ENCODE measurements around the gene DNAH17. TPM values are rescaled to one million over a fixed set of nuclear protein-coding genes. Genes with fewer than 3 reads are reported as not detected.

DNAH17 gene
- total RNA-seq, 1 experiment from 2014 or later, result 0.76 TPM

- TF ChIP-seq CTCF (conservative IDR thresholded peaks at IDR 0.05) (no peak), EZH2 (IDR thresholded peaks at IDR 0.05; ENCODE audit: low read depth) (no peak)
- peaks cover 21% of the 10 kb centered on the region for H3K4me1 ChIP-seq (replicated peaks; ENCODE audit: insufficient read depth)
- POLR2A ChIA-PET (ENCODE audit: unreplicated experiment), result no interaction called here
- peaks cover 16% of the 10 kb centered on the region for H3F3A ChIP-seq (ENCODE audit: insufficient read depth, low read depth)
- no peaks in the 10 kb centered on the region for H3K9me2 ChIP-seq (ENCODE audit: insufficient read depth)
- no peak overlapping the region for H3K27ac ChIP-seq
- DNase-seq, result no peak
- CTCF ChIA-PET, result no interaction called here
- intact Hi-C loops (cut with micrococcal nuclease; ENCODE audit: unreplicated experiment), result no loop called here
- peaks cover 46% of the 10 kb centered on the region for H3K79me2 ChIP-seq (ENCODE audit: low read depth)
- H4K20me1 ChIP-seq (ENCODE audit: insufficient read depth), result peaks cover 13% of the 10 kb centered on the region; the same call in 1 of the 2 replicates
- BruUV-seq (replicated peaks), result no TSS peak
- no peaks in the 10 kb centered on the region for H3K9me3 ChIP-seq (ENCODE audit: insufficient read depth, low read depth)
- no peak overlapping the region for H2AFZ ChIP-seq
- H3K4me3 ChIP-seq, result no peak overlapping the region
- no peak overlapping the region for H3K4me2 ChIP-seq
- no peaks in the 10 kb centered on the region for H3K36me3 ChIP-seq (ENCODE audit: low read depth)
- H3K27me3 ChIP-seq (ENCODE audit: insufficient read depth, low read depth), result no peaks in the 10 kb centered on the region
These were observed 183.0 kb downstream of the DNAH17 start for GRCh38 chr17:78394209-78394608.

GRCh38 chr17:78393575-78393974 lies 183.6 kb downstream of the DNAH17 start:
- Histone ChIP-seq H3K4me3 (no peak overlapping the region), H2AFZ (no peak overlapping the region), H3K9me2 (ENCODE audit: insufficient read depth) (no peaks in the 10 kb centered on the region), H4K20me1 (ENCODE audit: insufficient read depth) (peaks cover 13% of the 10 kb centered on the region; the same call in 1 of the 2 replicates), H3K27ac (no peak overlapping the region), H3K27me3 (ENCODE audit: insufficient read depth, low read depth) (no peaks in the 10 kb centered on the region), H3F3A (ENCODE audit: insufficient read depth, low read depth) (peaks cover 16% of the 10 kb centered on the region), H3K36me3 (ENCODE audit: low read depth) (no peaks in the 10 kb centered on the region), H3K9me3 (ENCODE audit: insufficient read depth, low read depth) (no peaks in the 10 kb centered on the region), H3K4me1 (replicated peaks; ENCODE audit: insufficient read depth) (peaks cover 21% of the 10 kb centered on the region), H3K4me2 (no peak overlapping the region), H3K79me2 (ENCODE audit: low read depth) (peaks cover 50% of the 10 kb centered on the region)
- ChIA-PET POLR2A (ENCODE audit: unreplicated experiment) (no interaction called here), CTCF (no interaction called here)
- intact Hi-C loops (cut with micrococcal nuclease; ENCODE audit: unreplicated experiment), result no loop called here
- TF ChIP-seq CTCF (conservative IDR thresholded peaks at IDR 0.05) (no peak), EZH2 (IDR thresholded peaks at IDR 0.05; ENCODE audit: low read depth) (no peak)
- BruUV-seq (replicated peaks), result no TSS peak
- DNase-seq, result no peak

GRCh38 chr17:78392295-78392694 lies 184.9 kb downstream of the DNAH17 start:
- Histone ChIP-seq H3K9me3 (ENCODE audit: insufficient read depth, low read depth) (no peaks in the 10 kb centered on the region), H3K36me3 (ENCODE audit: low read depth) (no peaks in the 10 kb centered on the region), H3F3A (ENCODE audit: insufficient read depth, low read depth) (peaks cover 16% of the 10 kb centered on the region), H2AFZ (no peak overlapping the region), H3K79me2 (ENCODE audit: low read depth) (peaks cover 63% of the 10 kb centered on the region), H3K4me3 (no peak overlapping the region), H3K4me1 (replicated peaks; ENCODE audit: insufficient read depth) (peaks cover 21% of the 10 kb centered on the region), H3K9me2 (ENCODE audit: insufficient read depth) (no peaks in the 10 kb centered on the region), H3K4me2 (peak overlapping the region; percentile 24), H3K27me3 (ENCODE audit: insufficient read depth, low read depth) (no peaks in the 10 kb centered on the region), H3K27ac (peak overlapping the region; percentile 83; the same call in 1 of the 2 replicates), H4K20me1 (ENCODE audit: insufficient read depth) (peaks cover 13% of the 10 kb centered on the region; the same call in 1 of the 2 replicates)
- BruUV-seq (replicated peaks), result no TSS peak
- intact Hi-C loops (cut with micrococcal nuclease; ENCODE audit: unreplicated experiment), result no loop called here
- TF ChIP-seq CTCF (conservative IDR thresholded peaks at IDR 0.05) (no peak), EZH2 (IDR thresholded peaks at IDR 0.05; ENCODE audit: low read depth) (no peak)
- no peak for DNase-seq
- ChIA-PET POLR2A (ENCODE audit: unreplicated experiment) (interaction anchor here (0.6 to 0.7 kb wide), 5 partner anchors 31 to 615 kb away, joined by 3 to 9 read pairs (median 5); no protein-coding TSS in a partner anchor), CTCF (interaction anchor here (0.6 to 1.2 kb wide), 2 partner anchors 32 to 561 kb away, joined by 3 read pairs; no protein-coding TSS in a partner anchor)
